Upper lobe of left lung (tissue), 6 donors: Measurements from ENCODE around the gene CC2D1B. TPM values are rescaled to one million over a fixed set of nuclear protein-coding genes. Genes with fewer than 3 reads are reported as not detected.

ENCODE experiments used
- ATAC-seq, 2 donors: fragments of 200-7000 bp; cut with Tn5 transposase; one replicate each; pipeline ENCODE4 v1.9.1; 2022; ENCODE audit warnings: mild to moderate bottlenecking in 2 of 2, moderate library complexity in 2 of 2; ENCODE audit not compliant: low FRiP score in 2 of 2
- DNase-seq, 2 donors: peaks; one replicate each; pipeline ENCODE4 v3.0.0-alpha.2; 2019 to 2020
- H3K27ac ChIP-seq, 4 donors: fragments of 200-600 bp; sonication (generic); one replicate each; pipeline ENCODE4 v1.5.1; 2016 to 2019
- H3K27me3 ChIP-seq, 4 donors: fragments of 200-600 bp; sonication (generic); one replicate each; pipeline ENCODE4 v1.5.1; 2017 to 2019
- H3K36me3 ChIP-seq, 4 donors: fragments of 200-600 bp; sonication (generic); one replicate each; pipeline ENCODE4 v1.5.1; 2016 to 2019
- H3K4me1 ChIP-seq, 4 donors: fragments of 200-600 bp; sonication (generic); one replicate each; pipeline ENCODE4 v1.5.1; 2018 to 2019
- H3K4me3 ChIP-seq, 4 donors: fragments of 200-600 bp; sonication (generic); one replicate each; pipeline ENCODE4 v1.5.1; 2017 to 2019; ENCODE audit warnings: mild to moderate bottlenecking in 2 of 4, moderate library complexity in 1 of 4
- H3K9me3 ChIP-seq, 4 donors: fragments of 200-600 bp; sonication (generic); one replicate each; pipeline ENCODE4 v1.5.1; 2018 to 2019
- EP300 ChIP-seq, 4 donors: sonication (generic); formaldehyde crosslinking; IDR thresholded peaks; one replicate each; pipeline ENCODE4 v1.5.1; 2017; ENCODE audit warnings: antibody characterized with exemption in 4 of 4, control low read depth in 2 of 4
- POLR2A ChIP-seq, 4 donors: fragments of 450-650 bp; IDR thresholded peaks; one replicate each; pipeline ENCODE4 v1.5.1; 2016 to 2017; ENCODE audit warnings: antibody characterized with exemption in 4 of 4, mild to moderate bottlenecking in 2 of 4
- POLR2AphosphoS5 ChIP-seq, 2 donors: sonication (generic); formaldehyde crosslinking; IDR thresholded peaks; one replicate each; pipeline ENCODE4 v1.5.1; 2017; ENCODE audit warnings: antibody characterized with exemption in 2 of 2
- WGBS, 2 donors: methylation state at CpG; one replicate each; pipeline ENCODE4 v1.1.5; 2017 to 2018; 5-methylcytosine and 5-hydroxymethylcytosine counted together
- total RNA-seq, 6 donors: library from RNA; depleted of rRNA in 4 of 6; stranded (reverse); fragments of >200 nt in 4 of 6; gene quantifications; one replicate each; pipeline versions ENCODE4 v1.1.0 to v1.2.1, GENCODE V29; 2016 to 2021
- TF ChIP-seq, protein P1 (sequence below), 6 experiments: fragments of 450-650 bp in 4 of 6; fragments of 200-600 bp in 2 of 6; sonication (generic) in 2 of 6; IDR thresholded peaks; one replicate each; pipeline ENCODE4 v1.5.1; 2016 to 2019; ENCODE audit warnings: antibody characterized with exemption in 6 of 6
- donor health status: DM: no; HTN: no; CAD: no; lungs with moderate emphysema.
- donor health status: DM: no; HTN: yes; CAD: no; lungs with severe emphysema.

Gene CC2D1B
- total RNA-seq, 6 donors from 2014 or later: 40.8 to 77.2 (median 63.3) TPM

DNA sequence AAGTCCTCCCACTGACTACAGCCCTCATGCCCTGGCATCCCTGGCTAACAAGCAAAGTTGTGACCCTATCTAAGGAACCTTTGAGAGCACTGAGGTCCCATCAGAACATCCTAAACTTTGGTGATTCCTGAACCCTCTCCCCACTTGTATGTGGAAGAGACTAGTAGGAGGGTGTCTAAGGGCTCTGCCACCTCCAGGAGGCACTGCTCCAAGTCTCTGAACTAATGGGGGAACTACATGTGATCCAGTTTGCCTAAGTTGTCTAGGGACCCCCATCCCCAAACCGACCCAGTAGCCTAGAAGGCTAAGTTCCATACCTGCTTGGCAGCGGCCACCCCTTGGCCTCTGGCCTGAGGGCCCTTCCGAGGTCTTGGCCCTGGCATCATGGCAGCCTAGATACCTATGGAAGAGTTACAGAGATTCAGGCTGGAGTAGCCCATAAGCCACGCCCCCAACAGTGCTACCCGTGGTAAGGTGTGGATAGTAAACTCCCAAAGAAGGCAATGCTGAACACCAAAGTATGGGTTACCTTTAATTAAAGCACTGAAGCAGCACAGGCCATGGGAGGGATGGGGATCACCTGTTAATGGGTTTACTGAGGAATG lies 1.7 kb downstream of the CC2D1B start:
- no peak for ATAC-seq
- peak overlapping the region; percentile 93 to 97 (median 95) for H3K27ac ChIP-seq

DNA sequence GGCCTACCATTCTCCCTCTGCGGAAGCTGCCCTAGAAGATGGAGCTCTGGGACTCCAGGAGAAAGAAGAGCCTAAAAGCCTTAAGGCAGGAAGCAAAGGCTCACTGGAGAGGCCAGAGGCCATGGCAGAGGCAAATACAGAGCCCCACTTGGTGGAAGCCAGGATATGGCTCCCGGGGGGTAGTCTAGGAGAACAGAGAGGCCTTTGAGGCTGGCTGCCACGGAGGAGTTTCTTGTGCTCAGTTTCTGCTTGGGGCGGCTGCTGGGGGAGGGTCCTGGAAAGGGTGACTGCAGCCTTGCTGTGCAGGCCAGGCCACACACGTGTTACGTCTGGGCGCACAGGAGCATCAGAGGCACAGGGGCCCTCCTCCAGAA lies 5.4 kb downstream of the CC2D1B start:
- Histone ChIP-seq H3K9me3 (no peaks in the 10 kb centered on the region), H3K27ac (no peak overlapping the region), H3K4me3 (no peak overlapping the region), H3K27me3 (no peaks in the 10 kb centered on the region), H3K36me3 (peaks cover 58 to 85% (median 74%) of the 10 kb centered on the region in 4 donors), H3K4me1 (peaks cover 12 to 13% (median 13%) of the 10 kb centered on the region in 4 donors)
- DNase-seq: no peak
- no peak for ATAC-seq
- WGBS, 2 donors: 91 to 100% methylated on average over 3 to 7 of the region's 7 CpGs
- no peak for TF ChIP-seq EP300 (IDR thresholded peaks at IDR 0.05)
- TF ChIP-seq, protein P1, sequence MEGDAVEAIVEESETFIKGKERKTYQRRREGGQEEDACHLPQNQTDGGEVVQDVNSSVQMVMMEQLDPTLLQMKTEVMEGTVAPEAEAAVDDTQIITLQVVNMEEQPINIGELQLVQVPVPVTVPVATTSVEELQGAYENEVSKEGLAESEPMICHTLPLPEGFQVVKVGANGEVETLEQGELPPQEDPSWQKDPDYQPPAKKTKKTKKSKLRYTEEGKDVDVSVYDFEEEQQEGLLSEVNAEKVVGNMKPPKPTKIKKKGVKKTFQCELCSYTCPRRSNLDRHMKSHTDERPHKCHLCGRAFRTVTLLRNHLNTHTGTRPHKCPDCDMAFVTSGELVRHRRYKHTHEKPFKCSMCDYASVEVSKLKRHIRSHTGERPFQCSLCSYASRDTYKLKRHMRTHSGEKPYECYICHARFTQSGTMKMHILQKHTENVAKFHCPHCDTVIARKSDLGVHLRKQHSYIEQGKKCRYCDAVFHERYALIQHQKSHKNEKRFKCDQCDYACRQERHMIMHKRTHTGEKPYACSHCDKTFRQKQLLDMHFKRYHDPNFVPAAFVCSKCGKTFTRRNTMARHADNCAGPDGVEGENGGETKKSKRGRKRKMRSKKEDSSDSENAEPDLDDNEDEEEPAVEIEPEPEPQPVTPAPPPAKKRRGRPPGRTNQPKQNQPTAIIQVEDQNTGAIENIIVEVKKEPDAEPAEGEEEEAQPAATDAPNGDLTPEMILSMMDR (IDR thresholded peaks at IDR 0.05): no peak
- no peak for TF ChIP-seq POLR2A (IDR thresholded peaks at IDR 0.05)
- no peak for TF ChIP-seq POLR2AphosphoS5 (IDR thresholded peaks at IDR 0.05)

More for the DNA sequence above, 1.7 kb downstream of the CC2D1B start:
- peaks cover 18 to 30% (median 20%) of the 10 kb centered on the region in 4 donors for H3K4me1 ChIP-seq
- peak overlapping the region in 2 of 4 donors; percentile 67 to 94 for H3K4me3 ChIP-seq
- no peaks in the 10 kb centered on the region for H3K27me3 ChIP-seq
- H3K9me3 ChIP-seq: no peaks in the 10 kb centered on the region
- H3K36me3 ChIP-seq: peaks cover 24 to 48% (median 37%) of the 10 kb centered on the region in 4 donors
- TF ChIP-seq, protein P1 (IDR thresholded peaks at IDR 0.05): no peak
- no peak for TF ChIP-seq POLR2AphosphoS5 (IDR thresholded peaks at IDR 0.05)
- TF ChIP-seq POLR2A (IDR thresholded peaks at IDR 0.05): no peak
- TF ChIP-seq EP300 (IDR thresholded peaks at IDR 0.05): no peak
- DNase-seq: no peak
- WGBS, 2 donors: 58 to 85% methylated on average over 2 to 5 of the region's 5 CpGs

DNA sequence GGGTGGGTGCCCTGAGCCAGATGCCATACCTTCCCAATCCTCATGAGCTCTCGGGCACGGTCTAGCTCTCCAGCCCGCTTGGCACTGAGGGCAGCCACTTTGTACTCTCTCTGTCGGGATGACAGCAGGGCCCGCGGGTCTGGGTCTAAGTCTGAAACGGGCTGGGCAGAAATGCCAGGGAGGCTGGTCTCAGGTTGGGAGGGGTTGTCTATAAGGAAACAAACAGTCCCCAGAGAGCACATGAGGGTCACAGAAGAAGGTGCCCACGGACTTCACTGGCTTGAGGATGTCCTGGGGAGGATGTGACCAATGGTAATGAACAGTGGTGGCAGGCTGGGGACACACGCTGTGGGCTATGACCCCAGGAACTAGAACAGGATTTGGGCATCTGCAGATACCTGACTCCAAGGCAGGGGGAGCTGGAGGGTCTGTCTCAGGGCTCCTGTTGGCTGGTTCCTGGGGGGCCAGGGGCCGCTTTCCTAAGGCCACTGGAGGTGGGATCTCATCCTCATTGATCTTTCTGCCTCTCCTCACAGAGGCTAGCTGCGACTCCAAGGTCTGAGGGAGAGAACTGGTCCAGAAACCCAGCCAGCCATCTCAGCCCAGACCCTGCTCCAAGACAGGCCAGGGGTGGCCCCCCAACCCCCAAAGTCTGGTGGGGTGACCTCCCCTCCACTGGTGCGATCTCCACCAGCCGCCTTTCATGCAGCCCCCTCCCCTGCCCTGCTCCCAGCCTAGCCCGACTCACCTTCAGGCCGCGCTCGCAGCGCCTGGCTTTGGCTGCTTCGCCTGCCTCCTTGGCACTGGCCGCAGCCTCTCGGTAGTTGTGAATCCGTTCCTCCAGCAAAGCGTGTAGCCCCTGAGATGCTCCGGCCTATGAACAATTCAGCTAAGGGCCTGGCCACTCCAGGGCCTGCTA lies 6.1 kb downstream of the CC2D1B start:
- H3K4me1 ChIP-seq: peaks cover 8 to 10% (median 10%) of the 10 kb centered on the region in 4 donors
- no peak for TF ChIP-seq EP300 (IDR thresholded peaks at IDR 0.05)
- no peaks in the 10 kb centered on the region for H3K27me3 ChIP-seq
- WGBS, 2 donors: 92 to 96% methylated on average over 23 to 24 of the region's 24 CpGs
- no peaks in the 10 kb centered on the region for H3K9me3 ChIP-seq
- peaks cover 64 to 92% (median 81%) of the 10 kb centered on the region in 4 donors for H3K36me3 ChIP-seq
- H3K4me3 ChIP-seq: no peak overlapping the region
- ATAC-seq: no peak
- H3K27ac ChIP-seq: no peak overlapping the region
- DNase-seq: peak in 1 of 2 donors; percentile 61

DNA sequence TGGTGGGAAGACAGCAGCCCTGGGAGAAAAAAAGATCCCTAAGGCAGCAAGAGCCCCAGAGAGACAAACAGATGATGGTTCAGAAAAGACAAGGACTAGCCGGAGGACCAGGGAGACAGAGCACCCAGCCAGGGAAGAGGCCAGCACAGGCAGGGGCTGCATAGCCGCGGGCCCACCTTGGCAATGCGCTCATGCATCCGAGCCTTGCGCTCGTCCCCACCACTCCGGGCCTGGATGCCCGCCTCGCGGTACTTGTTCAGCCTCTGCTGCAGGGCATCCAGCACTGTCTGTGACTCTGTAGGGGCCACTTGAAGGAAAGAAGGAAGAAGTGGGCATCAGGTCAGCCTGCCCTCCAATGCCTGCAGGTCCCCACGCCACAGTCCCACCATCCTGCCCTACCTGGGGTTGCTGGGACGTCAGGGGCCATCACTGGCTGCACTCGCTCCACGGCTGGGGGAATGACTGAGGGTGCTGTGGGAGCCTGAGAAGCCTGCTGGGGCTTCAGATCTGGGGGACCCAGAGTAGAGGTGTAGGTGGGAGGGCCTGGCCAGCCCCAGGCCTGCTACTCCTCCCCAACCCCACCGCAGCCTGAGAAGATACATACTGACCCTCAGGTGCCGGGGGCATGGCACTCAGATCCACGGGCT lies 7.0 kb downstream of the CC2D1B start:
- no peaks in the 10 kb centered on the region for H3K9me3 ChIP-seq
- DNase-seq (peak in 1 of 2 donors; percentile 77), ATAC-seq (no peak)
- peaks cover 0 to 2% (median under 1%) of the 10 kb centered on the region in 4 donors for H3K4me1 ChIP-seq
- H3K4me3 ChIP-seq: no peak overlapping the region
- H3K36me3 ChIP-seq: peaks cover 74 to 98% (median 91%) of the 10 kb centered on the region in 4 donors
- WGBS, 2 donors: 94 to 95% methylated on average over 7 to 18 of the region's 18 CpGs
- H3K27me3 ChIP-seq: no peaks in the 10 kb centered on the region
- TF ChIP-seq EP300 (IDR thresholded peaks at IDR 0.05): no peak
- no peak for TF ChIP-seq POLR2A (IDR thresholded peaks at IDR 0.05)
- TF ChIP-seq POLR2AphosphoS5 (IDR thresholded peaks at IDR 0.05): no peak
- TF ChIP-seq, protein P1 (IDR thresholded peaks at IDR 0.05): no peak
- H3K27ac ChIP-seq: no peak overlapping the region

DNA sequence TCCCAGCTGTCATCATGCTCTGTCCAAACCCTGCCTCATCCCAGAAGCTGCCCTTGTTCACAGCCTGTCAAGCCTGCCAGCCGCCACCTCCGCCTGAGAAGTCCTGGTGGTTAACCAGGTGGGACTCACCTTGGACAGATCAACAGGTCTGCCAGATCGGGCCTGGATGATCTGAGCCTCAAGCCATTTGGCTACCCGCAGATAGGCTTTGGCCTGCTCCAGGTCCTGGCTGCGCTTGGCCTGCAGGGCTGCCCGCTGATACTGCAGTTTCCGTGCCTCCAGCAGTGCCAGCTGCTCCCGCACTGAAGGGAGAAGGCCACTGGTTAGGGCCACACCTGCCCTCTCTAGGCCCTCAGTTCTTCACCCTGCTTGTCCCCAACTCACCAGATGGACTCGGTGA lies 8.6 kb downstream of the CC2D1B start:
- ATAC-seq: no peak
- WGBS, 2 donors: 95 to 97% methylated on average over 7 to 8 of the region's 9 CpGs
- Histone ChIP-seq H3K36me3 (peaks cover 78 to 100% (median 99%) of the 10 kb centered on the region in 4 donors), H3K27ac (no peak overlapping the region), H3K4me3 (no peak overlapping the region), H3K4me1 (no peaks in the 10 kb centered on the region), H3K27me3 (no peaks in the 10 kb centered on the region), H3K9me3 (no peaks in the 10 kb centered on the region)
- no peak for DNase-seq
- no peak for TF ChIP-seq POLR2A (IDR thresholded peaks at IDR 0.05)
- TF ChIP-seq, protein P1 (IDR thresholded peaks at IDR 0.05): no peak
- no peak for TF ChIP-seq EP300 (IDR thresholded peaks at IDR 0.05)
- TF ChIP-seq POLR2AphosphoS5 (IDR thresholded peaks at IDR 0.05): no peak
